Amniotic stem cell (primary cell): ENCODE measurements around the gene MT3.

Source experiments
- DNase-seq: peaks from one replicate; lab custom pipeline; 2025; lab: John Stamatoyannopoulos, UW

Gene MT3

GRCh38 chr16:56631197-56631596, 41.9 kb downstream of the MT3 start:
- DNase-seq = no peak

DNA sequence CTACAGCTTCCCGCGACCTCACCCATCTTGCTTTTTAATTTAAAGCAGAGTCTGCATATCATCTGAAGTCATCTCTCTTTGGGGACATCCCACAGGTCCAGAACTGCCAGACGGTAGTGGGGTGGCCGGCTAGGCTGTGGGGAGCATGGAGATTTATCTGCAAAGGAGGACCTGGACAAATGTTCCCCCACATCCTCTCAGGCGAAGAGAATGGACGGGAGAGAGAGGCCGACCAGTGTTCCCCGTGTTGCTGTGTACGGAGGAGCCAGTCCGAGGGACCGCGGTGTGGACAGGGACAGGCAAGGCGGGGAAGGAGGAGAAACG, 42.5 kb downstream of the MT3 start:
- no peak for DNase-seq

GRCh38 chr16:56632156-56632847, 43.0 kb downstream of the MT3 start, which contains the start of gene MT1M:
Gene MT1M (plus strand): TSS chr16:56632659. CDS start chr16:56632732, 73 bp downstream.
- DNase-seq = no peak

DNA sequence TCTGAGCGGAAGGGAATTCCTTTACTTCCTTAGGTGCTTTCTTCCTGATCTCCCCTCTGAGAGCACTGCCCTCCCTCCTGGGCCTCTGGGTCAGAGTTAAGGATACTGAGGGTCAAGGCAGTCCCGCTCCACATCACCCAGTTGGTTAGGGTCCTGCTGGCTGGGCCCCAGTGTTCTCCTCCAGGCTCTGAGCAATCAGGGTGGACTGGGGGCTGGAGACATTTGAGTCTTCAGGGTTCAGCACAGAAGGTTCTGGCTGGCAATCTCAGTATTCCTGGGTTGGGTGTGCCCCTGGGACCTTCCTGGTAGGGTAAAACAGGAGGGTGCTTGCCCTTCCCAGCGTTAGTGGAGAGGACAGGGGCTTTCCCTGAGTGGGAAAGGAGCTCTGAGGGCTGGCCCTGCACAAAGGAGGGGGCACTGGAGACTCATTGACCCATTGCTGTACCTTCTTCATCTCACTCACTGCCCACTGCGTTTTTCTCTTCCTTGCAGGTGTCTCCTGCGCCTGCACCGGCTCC, 43.6 kb downstream of the MT3 start:
- no peak for DNase-seq

GRCh38 chr16:56633535-56633934, 44.2 kb downstream of the MT3 start:
- DNase-seq = no peak

- DNase-seq = no peak
Observed at GRCh38 chr16:56634715-56635440, 45.5 kb downstream of the MT3 start.

- DNase-seq = no peak
Observed at GRCh38 chr16:56635441-56635967, 46.2 kb downstream of the MT3 start.

- DNase-seq = no peak
Observed at GRCh38 chr16:56636616-56637413, 47.5 kb downstream of the MT3 start.

DNA sequence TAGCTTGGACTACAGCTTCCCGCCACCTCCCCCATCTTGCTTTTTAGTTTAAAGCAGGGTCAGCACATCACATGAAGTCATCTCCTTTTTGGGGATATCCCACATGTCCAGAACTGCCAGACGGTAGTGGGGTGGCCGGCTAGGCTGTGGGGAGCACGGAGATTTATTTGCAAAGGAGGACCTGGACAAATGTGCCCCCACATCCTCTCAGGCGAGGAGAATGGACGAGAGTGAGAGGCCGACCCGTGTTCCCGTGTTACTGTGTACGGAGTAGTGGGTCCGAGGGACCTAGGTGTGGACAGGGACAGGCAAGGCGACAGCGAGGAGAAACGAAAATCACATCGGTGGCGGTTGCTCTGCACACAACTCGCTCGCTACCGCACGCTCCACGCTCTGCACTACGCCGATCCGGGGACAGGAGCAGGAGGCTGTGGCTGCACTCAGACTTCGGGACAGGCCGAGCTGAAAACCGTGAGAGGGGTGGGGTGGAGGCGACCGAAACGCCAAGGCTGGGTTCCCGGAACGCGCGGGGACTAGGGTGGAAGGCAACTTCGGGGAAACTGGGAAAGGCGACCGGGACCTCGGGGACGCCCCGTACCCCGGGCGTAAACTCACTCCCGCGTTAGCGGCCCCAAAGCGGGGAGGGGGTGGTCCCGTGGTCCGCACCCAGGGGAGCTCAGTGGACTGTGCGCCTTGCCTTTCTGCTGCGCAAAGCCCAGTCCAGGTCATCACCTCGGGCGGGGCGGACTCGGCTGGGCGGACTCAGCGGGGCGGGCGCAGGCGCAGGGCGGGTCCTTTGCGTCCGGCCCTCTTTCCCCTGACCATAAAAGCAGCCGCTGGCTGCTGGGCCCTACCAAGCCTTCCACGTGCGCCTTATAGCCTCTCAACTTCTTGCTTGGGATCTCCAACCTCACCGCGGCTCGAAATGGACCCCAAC, 48.8 kb downstream of the MT3 start, which contains the start of gene MT1A:
Gene MT1A (plus strand): TSS at position 853 of the 937 bp plus-strand sequence. CDS start 73 bp downstream, at position 926.
- DNase-seq = no peak

DNA sequence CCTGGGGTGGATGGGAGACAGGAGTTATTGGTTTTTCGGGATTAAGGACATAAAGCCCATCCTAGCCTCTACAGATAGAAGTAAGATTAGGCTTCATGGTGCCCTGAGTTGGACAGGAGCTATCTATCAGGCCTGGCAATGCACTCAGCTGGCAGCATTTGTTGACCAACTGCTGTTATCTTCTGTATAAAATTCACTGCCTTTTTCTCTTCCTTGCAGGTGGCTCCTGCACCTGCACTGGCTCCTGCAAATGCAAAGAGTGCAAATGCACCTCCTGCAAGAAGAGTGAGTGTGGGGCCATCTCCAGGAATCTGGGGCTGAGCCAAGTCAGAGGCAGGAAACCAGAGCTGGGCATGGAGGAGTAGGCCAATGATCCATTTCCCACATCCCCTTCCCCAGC, 49.7 kb downstream of the MT3 start:
- DNase-seq = no peak

DNA sequence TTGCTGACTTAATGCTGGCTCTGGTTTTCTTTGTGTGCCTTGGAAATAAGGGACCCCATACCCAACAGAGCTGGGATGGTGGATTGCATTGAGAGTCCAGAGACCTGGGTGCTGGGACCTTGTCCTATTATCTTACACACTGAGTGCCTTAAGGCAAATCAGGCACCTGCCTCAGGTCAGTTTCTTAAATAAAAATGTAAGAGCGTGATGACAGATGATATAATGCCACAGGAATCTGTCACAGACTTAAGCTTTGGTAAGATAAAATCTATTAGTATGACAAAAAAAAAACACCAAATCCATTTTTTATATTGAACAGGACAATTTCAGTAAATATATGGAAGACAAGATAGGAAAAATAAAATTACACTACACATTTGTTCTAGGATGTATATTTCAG, 50.7 kb downstream of the MT3 start:
- no peak for DNase-seq
